Spleen (tissue), 11 donors: Measurements from ENCODE around the gene MSH5. TPM values are rescaled to one million over a fixed set of nuclear protein-coding genes. Genes with fewer than 3 reads are reported as not detected.
A peak's percentile ranks its signal among the peaks of the same experiment; 100 is the strongest.

Source experiments
- DNase-seq: peaks from one replicate; pipeline ENCODE4 v3.0.0-alpha.2; 2020
- H3K27ac ChIP-seq, 8 donors: fragments of 200-600 bp; sonication (generic) in 7 of 8; 1 replicate in 4 of 8; 2 replicates in 4 of 8; pipeline versions ENCODE4 v1.5.0 to v1.8.0; 2016 to 2021; ENCODE audit warnings: inconsistent platforms in 4 of 8, mild to moderate bottlenecking in 4 of 8, moderate library complexity in 1 of 8
- H3K27me3 ChIP-seq, 7 donors: fragments of 200-600 bp; sonication (generic) in 6 of 7; replicated peaks in 1 of 7; 1 replicate in 4 of 7; 2 replicates in 3 of 7; pipeline versions ENCODE4 v1.5.0 to v1.8.0; 2016 to 2021; ENCODE audit warnings: inconsistent platforms in 3 of 7, mild to moderate bottlenecking in 1 of 7
- H3K36me3 ChIP-seq, 6 donors: fragments of 200-600 bp; sonication (generic) in 5 of 6; 1 replicate in 4 of 6; 2 replicates in 2 of 6; pipeline versions ENCODE4 v1.5.0 to v1.8.0; 2016 to 2021; ENCODE audit warnings: inconsistent platforms in 2 of 6
- H3K4me1 ChIP-seq, 6 donors: fragments of 200-600 bp; sonication (generic) in 5 of 6; 1 replicate in 3 of 6; 2 replicates in 3 of 6; pipeline versions ENCODE4 v1.5.0 to v1.8.0; 2016 to 2021; ENCODE audit warnings: inconsistent platforms in 3 of 6
- H3K4me3 ChIP-seq, 8 donors: fragments of 200-600 bp; sonication (generic) in 7 of 8; 1 replicate in 4 of 8; 2 replicates in 4 of 8; pipeline versions ENCODE4 v1.5.0 to v1.8.0; 2016 to 2021; ENCODE audit warnings: inconsistent platforms in 4 of 8, mild to moderate bottlenecking in 4 of 8, moderate library complexity in 2 of 8
- H3K9me3 ChIP-seq, 8 donors: fragments of 200-600 bp; sonication (generic) in 7 of 8; 1 replicate in 4 of 8; 2 replicates in 4 of 8; pipeline versions ENCODE4 v1.5.0 to v1.8.0; 2016 to 2021; ENCODE audit warnings: inconsistent platforms in 4 of 8
- CTCF ChIP-seq, 11 experiments: fragments of 200-600 bp in 7 of 11; fragments of 450-650 bp in 4 of 11; sonication (generic) in 4 of 11; IDR thresholded peaks in 8 of 11; conservative IDR thresholded peaks in 3 of 11; 1 replicate in 7 of 11; 2 replicates in 4 of 11; pipeline versions ENCODE4 v1.4.0 to v1.8.0; 2016 to 2021; ENCODE audit warnings: antibody characterized with exemption in 11 of 11, inconsistent platforms in 4 of 11, mild to moderate bottlenecking in 1 of 11
- POLR2A ChIP-seq, 3 donors: fragments of 450-650 bp; IDR thresholded peaks; one replicate each; pipeline ENCODE4 v1.5.1; 2017; ENCODE audit warnings: antibody characterized with exemption in 3 of 3, mild to moderate bottlenecking in 1 of 3
- POLR2AphosphoS5 ChIP-seq, 3 donors: sonication (generic); formaldehyde crosslinking; IDR thresholded peaks; one replicate each; pipeline ENCODE4 v1.5.1; 2017; ENCODE audit warnings: antibody characterized with exemption in 3 of 3
- WGBS, 5 donors: extraction: QIAGEN DNeasy Blood & Tissue Kit in 3 of 5; methylation state at CpG; one replicate each; pipeline versions ENCODE4 v1.1.5 to v1.1.7; 2013 to 2018; 5-methylcytosine and 5-hydroxymethylcytosine counted together
- intact Hi-C: fragments of 100-400 bp; cut with DNase I; formaldehyde crosslinking; loops from one replicate; pipeline ENCODE4 v1.15.0; 2023; ENCODE audit warnings: low total_unique reads
- polyA plus RNA-seq, 3 donors: library from polyadenylated mRNA; stranded (reverse); fragments of 200-250 nt; gene quantifications; one replicate each; pipeline ENCODE4 v1.2.1, GENCODE V29; 2013
- total RNA-seq, 7 donors: library from RNA; depleted of rRNA in 3 of 7; stranded (reverse); fragments of >200 nt in 3 of 7; fragmentation: NEBNext Ultra II Directional in 4 of 7; extraction: Animal tissue kit (Norgen Biotek cat#: 25700) in 4 of 7; gene quantifications; one replicate each; pipeline versions ENCODE4 v1.1.0 to v1.2.1, GENCODE V29; 2016 to 2021
- donor health status: healthy with polysubstance abuse.
- donor health status: DM: no; HTN: no; CAD: no; lungs with moderate emphysema.
- donor health status: DM: no; HTN: no; CAD: no.
- donor health status: Bipolar disorder and iron deficiency.
- donor health status: healthy.
- donor health status: DM: no; HTN: no; CAD: no.
- donor health status: DM: yes; HTN: yes; CAD: no.

Gene MSH5
- total and polyA plus RNA-seq, 10 donors: 11.2 to 35.2 (median 26.8) TPM

DNA sequence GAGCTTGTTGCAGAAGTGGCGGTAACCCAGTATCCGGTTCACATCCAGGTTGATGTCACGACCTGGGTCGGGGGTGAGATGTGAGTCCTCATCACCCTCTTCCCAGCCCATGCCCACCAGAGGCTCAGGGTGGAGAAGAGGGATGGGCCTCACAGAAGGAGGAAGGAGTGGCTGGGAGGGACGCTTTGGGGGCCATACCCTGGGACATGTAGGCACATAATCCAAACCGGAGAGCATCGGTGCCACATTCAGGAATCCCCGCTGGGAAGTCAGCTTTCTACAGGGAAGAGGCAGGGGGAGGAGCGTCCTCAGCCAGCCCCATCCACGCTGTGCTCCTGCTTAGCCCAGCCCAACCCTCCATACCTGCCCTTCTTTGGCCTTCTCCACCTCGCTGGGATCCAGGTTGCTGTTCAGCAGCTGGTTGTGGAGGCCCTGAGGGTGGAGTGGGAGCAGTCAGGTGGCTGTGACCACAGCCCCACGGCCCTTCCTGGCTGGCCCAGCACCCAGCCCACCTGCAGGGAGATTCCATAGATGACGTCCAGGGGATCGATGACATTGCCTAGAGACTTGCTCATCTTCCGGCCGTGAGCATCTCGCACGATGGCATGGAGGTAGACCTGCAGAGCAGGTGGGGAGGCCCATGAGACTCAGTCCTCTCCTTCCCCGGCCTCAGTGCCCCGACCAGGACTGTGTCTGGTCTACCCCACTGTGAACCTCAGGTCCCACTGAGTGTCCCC, 40.9 kb downstream of the MSH5 start:
- no peak for DNase-seq
- Histone ChIP-seq H3K4me3 (no peak overlapping the region), H3K4me1 (peaks cover 9 to 24% (median 16%) of the 10 kb centered on the region in 6 donors), H3K9me3 (no peaks in the 10 kb centered on the region), H3K36me3 (peaks cover 0 to 82% (median 75%) of the 10 kb centered on the region in 6 donors), H3K27ac (no peak overlapping the region), H3K27me3 (no peaks in the 10 kb centered on the region)
- intact Hi-C loops: no loop called here
- TF ChIP-seq CTCF (IDR thresholded peaks at IDR 0.05 in 8 of 11, conservative IDR thresholded peaks at IDR 0.05 in 3 of 11): no peak
- TF ChIP-seq POLR2AphosphoS5 (IDR thresholded peaks at IDR 0.05): no peak
- no peak for TF ChIP-seq POLR2A (IDR thresholded peaks at IDR 0.05)
- WGBS, 5 donors: 88 to 96% (median 92%) methylated on average over 13 to 20 of the region's 20 CpGs

- no peak for TF ChIP-seq POLR2AphosphoS5 (IDR thresholded peaks at IDR 0.05)
- TF ChIP-seq POLR2A (IDR thresholded peaks at IDR 0.05): no peak
- no peak for TF ChIP-seq CTCF (IDR thresholded peaks at IDR 0.05 in 8 of 11, conservative IDR thresholded peaks at IDR 0.05 in 3 of 11)
- no peaks in the 10 kb centered on the region for H3K27me3 ChIP-seq
- intact Hi-C loops: no loop called here
- peaks cover 9 to 16% (median 12%) of the 10 kb centered on the region in 6 donors for H3K4me1 ChIP-seq
- H3K36me3 ChIP-seq: peaks cover 0 to 90% (median 78%) of the 10 kb centered on the region in 6 donors
- WGBS, 5 donors: 90 to 97% (median 96%) methylated on average over 14 to 23 of the region's 23 CpGs
- no peaks in the 10 kb centered on the region for H3K9me3 ChIP-seq
- H3K4me3 ChIP-seq: no peak overlapping the region
- H3K27ac ChIP-seq: peak overlapping the region in 1 of 8 donors; percentile 4
- DNase-seq: no peak
Observed at GRCh38 chr6:31781244-31782125, 41.7 kb downstream of the MSH5 start.

DNA sequence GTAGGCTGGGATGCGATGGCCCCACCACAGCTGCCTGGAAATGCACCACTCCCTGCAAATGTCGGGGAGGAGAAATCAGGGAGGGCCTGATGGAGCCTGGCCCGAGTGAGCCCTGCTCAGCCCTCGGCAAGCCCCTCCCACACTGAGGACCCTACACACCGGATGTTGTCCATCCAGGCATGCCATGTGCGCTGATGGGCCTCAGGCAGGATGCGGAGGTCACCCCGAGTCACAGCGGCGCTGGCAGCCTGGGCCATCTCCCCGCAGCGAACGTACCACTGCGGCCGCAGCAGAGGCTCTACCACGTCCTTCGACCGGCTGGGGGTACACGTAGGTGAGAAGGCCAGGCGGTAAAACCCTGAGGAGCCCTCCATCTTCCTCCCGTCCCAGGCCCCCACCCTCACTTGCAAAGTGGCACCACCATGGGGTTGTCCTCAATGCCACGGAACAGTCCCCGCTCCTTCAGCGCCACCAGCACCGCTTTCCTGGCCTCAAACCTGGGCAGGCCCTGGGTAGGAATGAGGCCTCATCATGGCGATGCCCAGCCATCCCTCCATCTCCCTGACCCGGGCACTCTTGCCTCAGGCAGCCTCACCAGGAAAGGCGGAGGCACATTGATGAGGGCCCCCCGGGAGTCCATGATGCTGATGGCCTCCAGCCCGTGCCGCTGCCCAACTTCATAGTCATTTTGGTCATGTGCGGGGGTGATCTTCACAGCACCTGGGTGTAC, 42.5 kb downstream of the MSH5 start:
- Histone ChIP-seq H3K4me3 (no peak overlapping the region), H3K36me3 (peaks cover 0 to 96% (median 78%) of the 10 kb centered on the region in 6 donors), H3K27me3 (no peaks in the 10 kb centered on the region), H3K4me1 (peaks cover 2 to 8% (median 4%) of the 10 kb centered on the region in 6 donors), H3K27ac (peak overlapping the region in 2 of 8 donors; percentile 4 to 27), H3K9me3 (no peaks in the 10 kb centered on the region)
- 92 to 95% (median 93%) methylated on average over 32 of the region's 32 CpGs for WGBS, 5 donors
- DNase-seq: no peak
- no peak for TF ChIP-seq CTCF (IDR thresholded peaks at IDR 0.05 in 8 of 11, conservative IDR thresholded peaks at IDR 0.05 in 3 of 11)
- TF ChIP-seq POLR2AphosphoS5 (IDR thresholded peaks at IDR 0.05): peak in 1 of 3 donors; percentile 74
- no peak for TF ChIP-seq POLR2A (IDR thresholded peaks at IDR 0.05)
- intact Hi-C loops: no loop called here
